MV-4-11 (cell line): ENCODE results near the gene SLC47A2.
"Not testable (repeated sequence)": the region's sequence is repeated elsewhere in the genome, so short reads cannot be mapped to it uniquely, and the experiment has no call there.

Source experiments
- DNase-seq: peaks from one replicate; lab custom pipeline; 2025; lab: John Stamatoyannopoulos, UW

The SLC47A2 gene

GRCh38 chr17:19707728-19708221 is 8.6 kb downstream of the SLC47A2 start:
- DNase-seq = no peak

- no peak for DNase-seq
Measured at GRCh38 chr17:19706791-19707727, 9.3 kb downstream of the SLC47A2 start.

DNA sequence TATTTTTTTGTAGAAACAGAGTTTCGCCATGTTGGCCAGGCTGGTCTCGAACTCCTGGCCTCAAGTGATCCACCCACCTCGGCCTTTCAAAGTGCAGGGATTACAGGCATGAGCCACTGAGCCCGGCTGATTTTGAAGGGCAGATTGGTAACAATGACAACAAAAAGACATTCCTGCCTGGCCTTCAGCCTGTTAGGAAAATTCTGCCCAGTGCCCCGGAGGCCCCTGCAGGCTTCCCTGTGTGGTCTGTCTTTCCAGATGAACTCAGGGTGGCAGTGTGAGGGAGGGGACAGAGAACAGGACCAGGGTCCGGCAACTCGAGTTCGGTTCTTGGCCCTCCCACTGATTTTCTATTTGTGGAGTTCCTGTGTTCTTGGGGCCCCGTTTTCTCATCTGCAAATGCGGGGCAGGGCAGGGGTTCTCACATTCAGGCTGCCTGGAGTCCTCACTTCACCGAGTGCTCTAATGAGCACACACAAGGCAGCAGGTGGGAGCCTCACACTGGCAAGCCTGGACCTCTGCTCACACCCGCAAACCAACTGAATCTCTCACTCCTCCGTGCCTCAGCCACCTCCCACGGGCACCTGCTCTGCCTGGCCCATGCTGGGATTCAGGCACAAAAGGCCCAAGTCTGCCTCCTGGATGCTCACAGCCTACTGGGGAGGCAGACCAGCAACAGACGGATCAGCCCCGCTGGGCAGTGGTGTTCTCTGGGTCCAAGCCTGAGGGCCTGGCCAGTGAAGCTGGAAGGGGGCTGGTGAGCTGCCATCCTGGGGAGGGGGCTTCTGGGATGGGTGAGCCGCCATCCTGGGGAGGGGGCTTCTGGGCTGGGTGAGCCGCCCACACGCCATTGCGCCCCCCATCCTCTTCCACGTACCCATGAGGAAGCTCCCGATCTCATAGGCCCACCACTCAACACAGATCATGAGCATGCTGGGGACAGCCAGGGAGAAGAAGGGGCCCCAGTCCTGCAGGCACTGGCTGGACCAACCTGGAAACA is 10.3 kb downstream of the SLC47A2 start:
- no peak for DNase-seq

GRCh38 chr17:19705201-19705600 is 11.2 kb downstream of the SLC47A2 start:
- DNase-seq = no peak

DNA sequence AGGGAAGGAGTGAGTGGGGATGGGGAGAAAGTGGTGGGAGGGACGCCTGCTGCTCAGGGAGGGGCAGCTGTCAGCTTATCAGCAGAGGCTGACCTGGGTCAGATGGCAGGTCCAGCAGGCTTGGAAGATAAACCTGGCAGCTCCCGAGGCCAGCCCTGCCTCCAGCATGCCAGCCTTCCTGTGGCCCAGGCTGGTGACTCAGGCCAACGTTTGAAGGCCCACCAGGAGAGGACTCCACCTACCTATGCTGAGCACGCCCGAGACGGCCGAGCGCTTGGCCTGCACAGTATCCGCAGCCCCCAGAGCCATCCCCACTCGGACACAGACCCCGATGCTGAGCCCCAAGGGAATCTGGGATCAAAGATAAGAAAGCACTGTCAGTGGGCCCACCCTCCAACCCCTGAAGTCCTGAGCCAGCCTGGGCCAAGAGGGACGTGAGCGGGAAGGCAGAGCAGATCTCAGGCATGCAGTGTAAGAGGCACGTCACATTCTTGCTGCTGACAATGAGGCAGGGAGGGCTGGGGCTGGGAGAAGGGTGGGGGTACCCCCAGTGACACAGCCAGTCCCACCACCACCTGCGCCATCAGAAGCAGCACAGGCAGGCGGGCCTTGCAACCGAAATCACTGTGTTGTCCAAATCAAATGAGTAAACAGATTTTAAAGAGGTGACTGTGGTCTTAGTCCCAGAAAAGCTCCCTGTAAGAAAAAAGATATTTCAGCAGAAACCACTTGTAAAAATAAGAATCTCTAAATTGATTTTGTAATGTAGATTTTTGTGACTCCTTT is 12.4 kb downstream of the SLC47A2 start:
- no peak for DNase-seq

DNA sequence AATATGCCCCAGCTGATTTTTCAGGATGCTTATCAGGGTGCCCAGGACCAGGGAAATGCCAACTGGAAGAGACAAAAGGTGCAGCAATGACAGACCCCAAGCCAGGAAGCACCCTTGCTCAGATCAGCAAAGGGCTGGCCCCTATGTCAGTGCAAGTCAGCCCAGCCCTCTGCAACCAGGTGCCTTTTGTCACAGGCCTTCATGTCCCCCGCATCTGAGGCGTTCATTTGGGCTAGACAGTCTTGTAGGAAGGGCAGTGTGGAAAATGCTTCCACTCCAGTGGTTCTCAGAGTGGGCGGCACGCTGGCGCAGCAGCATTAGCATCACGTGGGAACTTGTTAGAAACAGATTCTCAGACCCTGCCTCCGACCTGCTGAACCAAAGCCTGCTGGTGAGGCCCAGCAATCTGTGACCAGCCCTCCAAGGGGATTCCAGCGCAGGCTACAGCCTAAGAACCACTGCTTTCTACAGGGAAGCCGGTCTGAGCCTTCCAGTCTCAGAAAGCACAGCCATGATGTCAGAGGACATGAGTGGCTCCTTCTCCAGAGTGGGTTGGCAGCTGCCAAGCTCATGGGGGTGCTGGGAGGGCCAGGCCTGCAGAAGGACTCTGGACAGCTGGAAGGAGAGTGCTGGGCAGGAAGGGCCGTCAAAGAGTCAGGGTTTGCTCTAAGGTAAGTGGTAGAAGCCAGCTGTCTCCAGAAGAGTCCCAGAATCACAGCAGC is 13.1 kb downstream of the SLC47A2 start:
- DNase-seq = no peak

DNA sequence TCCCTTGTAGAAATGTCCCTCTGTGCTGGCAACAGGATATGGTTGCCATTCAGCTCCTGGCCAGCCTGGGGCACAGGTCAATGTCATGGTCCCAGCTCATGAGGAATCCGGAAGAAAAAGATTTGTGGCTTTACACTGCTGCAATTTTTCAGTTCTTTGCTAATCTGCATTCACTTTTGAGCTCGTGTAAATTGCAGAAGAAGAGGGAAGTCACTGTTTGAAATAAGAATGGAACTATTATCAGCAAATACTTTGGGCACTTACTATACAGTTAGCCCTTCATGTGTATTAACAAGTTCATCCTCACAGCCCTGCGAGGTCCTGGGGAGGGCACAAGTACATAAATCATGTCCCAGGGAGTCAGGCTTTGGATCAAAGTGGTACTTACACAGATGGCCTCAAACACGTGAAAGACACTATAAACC is 14.2 kb downstream of the SLC47A2 start:
- DNase-seq = peak; percentile 83

DNA sequence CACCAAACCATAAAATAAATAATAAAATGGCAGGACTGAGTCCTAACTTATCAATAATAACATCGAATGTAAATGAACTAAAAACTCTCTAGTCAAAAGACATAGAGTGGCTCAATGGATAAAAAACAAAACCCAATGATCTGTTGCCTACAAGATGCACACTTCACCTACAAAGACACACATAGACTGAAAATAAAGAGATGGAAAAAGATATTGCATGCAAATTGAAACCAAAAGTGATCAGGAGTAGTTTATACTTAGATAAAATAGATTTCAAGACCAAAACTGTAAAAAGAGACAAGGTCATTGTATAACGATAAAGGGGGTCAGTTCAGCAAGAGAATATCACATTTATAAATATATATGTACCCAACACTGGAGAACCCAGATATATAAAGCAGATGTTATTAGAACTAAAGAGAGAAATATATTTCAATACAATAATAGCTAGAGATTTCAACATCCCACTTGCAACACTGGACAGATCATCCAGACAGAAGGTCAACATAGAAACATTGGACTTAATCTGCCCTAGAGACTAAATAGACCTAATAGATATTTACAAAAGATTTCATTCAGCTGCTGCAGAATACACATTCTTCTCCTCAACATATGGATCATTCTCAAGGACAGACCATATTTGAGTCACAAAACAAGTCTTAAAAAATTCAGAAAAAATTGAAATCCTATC is 29.8 kb downstream of the SLC47A2 start:
- no peak for DNase-seq

GRCh38 chr17:19684909-19685580 is 31.3 kb downstream of the SLC47A2 start:
- DNase-seq = not testable (repeated sequence)

DNA sequence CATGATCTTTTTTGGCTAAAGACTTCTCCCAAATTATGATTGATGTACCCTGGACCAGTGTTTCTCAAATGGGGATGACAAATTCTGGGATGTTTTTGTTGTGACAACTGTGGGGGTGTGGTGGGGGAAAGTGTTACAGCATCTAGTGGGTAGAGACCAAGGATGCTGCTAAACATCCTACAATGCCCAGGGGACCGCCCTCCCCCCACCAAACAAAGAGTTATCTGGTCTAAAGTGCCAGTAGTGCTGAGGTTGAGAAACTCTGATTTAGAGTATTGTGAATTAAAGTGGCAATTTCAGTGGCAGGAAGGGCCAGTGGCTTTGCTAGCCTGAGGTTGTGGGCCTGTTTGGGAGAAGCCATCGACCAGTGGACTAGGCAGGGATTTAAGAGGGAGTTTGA is 33.3 kb downstream of the SLC47A2 start:
- no peak for DNase-seq

GRCh38 chr17:19678581-19679453 is 37.6 kb downstream of the SLC47A2 start:
- peak; percentile 12 for DNase-seq

GRCh38 chr17:19677736-19678379 is 38.5 kb downstream of the SLC47A2 start:
- DNase-seq = no peak

DNA sequence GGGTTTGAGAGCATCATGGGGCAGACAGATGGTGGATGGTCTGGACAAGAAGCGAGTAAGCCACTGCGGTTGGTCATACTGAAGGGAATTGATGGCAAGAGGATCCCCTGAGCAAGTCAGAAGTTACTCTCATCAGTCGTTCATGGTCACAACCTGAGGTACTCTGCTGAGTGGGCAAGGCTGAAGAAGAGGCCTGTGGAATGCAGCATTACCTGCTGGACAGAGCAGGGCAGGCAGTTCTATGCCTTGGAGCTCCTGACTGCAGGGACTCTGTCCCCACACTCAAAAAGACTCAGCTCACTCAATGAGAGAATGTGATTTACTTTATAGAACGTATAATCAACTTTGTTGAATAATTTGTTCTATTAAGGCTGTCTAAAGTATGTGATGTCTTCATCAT is 39.5 kb downstream of the SLC47A2 start:
- no peak for DNase-seq

DNA sequence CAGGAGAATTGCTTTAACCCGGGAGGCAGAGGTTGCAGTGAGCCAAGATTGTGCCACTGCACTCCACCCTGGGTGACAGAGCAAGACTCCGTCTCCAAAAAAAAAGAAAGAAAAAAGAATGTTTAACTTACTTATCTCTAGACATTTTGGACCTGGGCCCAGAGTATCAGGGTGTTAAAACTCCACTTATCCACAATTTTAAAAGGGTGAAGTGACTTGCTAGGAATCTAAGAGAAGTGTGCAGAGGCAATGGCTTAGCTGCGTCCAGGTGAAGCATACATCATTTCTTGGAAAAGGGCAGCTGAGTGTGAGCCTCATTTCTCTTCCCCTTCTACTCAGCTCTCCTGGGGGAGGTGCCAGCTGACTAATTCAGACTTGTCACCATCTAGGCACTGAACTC is 42.8 kb downstream of the SLC47A2 start:
- no peak for DNase-seq

DNA sequence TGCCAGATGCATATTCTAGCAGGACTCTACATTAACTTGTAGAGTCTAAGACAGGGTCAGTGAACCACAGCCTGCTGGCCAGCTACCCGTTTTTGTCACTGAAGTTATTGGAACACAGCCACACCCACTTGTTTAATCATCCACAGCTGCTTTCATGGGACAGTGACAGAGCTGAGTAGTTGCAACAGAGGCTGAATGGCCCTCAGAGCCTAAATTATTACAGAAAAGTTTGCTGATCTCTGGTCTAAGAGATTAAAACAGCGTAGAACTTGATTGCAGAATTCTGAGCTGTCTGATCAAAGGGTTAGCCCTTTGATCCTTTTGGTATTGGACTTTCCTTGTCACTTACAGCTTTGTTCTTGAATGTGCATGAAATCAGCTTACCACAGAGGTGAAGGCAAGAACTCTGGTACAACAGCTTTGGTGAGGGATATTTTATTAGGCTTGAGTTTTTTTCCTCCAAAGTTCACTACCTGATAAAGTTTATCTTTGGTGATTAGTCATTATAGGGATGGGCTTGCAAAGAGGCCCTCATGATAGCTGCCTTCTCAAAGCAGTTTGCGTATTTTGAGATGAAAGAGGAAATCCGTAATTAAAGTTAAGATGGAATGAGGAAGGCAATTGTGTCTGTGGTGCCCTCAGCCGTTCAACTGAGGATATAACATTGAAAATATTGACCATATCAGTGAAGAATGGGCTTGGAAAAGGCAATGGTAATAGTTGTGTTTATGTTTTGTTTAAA is 44.2 kb downstream of the SLC47A2 start:
- peak; percentile 38 for DNase-seq

DNA sequence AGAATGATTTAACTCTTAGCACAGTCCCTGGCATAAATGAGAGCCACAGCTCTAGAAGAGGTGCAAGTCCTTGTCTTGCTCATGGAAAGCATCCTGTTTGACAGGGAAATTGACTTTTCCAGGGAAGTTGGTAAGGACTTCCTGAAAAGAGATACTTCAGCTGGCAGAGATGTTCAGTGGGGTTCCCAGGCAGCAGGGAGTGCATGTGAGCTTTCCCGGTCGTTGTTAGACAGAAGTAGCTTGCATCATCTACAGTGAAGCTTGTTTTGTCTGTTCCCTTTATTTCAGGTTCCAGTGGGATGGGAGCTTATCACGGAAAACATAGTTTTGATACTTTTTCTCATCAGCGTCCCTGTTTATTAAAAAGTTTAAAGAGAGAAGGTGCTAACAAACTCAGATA is 45.0 kb downstream of the SLC47A2 start:
- DNase-seq = no peak

GRCh38 chr17:19670908-19671307 is 45.5 kb downstream of the SLC47A2 start:
- DNase-seq = peak; percentile 58
